UCSD-AML1 (cell line): ENCODE results near the gene APLF.
"Not testable (repeated sequence)": the region's sequence is repeated elsewhere in the genome, so short reads cannot be mapped to it uniquely, and the experiment has no call there.

Experiments used
- DNase-seq: peaks from one replicate; lab custom pipeline; 2025; ENCODE audit not compliant: unreplicated experiment; lab: John Stamatoyannopoulos, UW

Gene APLF

DNA sequence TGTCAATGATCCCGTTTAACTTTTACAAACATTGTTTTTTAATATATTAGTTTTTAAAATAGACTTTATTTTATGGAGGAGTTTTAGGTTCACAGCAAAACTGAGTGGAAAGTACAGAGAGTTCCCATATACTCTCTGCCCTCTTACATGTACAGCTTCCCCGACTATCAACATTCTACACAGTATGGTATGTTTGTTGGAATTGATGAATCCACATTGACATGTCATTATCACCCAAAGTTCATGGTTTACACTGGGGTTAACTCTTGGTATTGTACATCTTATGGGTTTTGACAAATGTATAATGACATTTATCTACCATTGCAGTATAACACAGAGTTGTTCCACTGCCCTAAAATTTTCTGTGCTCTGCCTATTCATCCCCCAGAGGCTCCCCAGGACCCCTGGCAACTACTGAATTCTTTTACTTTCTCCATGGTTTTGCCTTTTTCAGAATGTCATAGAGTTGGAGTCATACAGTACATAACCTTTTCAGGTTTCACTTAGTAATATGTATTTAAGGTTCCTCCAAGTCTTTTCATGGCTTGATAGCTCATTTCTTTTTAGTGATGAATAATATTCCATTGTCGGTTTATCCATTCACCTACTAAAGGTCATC lies 5.5 kb downstream of the APLF start:
- DNase-seq: no peak

DNA sequence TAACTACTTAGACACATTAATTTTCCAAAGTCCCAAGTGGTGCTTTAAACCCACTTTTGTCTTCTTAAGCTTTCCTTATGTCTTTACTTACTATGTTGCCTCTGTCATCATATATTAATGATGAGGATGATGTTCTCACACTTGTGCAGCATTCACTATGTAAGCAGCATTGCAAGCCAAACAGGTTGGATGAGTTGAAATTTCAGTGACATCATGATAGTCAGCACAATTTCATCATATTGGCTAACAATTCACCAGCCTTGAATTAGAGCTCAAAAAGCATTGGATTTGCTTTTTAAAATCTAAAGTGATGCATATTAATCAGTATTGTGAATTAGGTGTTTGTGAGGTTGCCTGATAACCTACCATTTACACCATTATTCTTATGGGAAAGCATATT lies 7.7 kb downstream of the APLF start:
- no peak for DNase-seq

DNA sequence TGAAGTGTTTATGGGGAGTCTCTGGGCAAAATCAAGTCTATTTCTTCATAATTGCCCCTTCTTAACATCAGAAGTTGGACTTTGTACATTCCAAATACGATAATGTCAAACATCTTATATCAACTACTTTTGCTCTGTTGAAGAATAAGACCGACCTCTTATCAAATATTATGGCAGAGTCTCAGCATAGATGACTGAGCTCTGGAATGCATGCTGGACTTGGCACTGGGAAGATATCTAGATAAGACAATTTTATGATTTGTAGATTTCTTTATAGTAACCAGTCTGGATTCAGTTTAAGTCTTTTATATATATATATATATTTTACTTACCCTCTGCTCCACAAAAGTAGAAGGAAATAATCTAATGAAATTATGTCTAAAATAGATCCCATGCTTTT lies 8.2 kb downstream of the APLF start:
- no peak for DNase-seq

- no peak for DNase-seq
Measured at GRCh38 chr2:68476454-68476853, 9.1 kb downstream of the APLF start.

GRCh38 chr2:68478688-68479087 lies 11.3 kb downstream of the APLF start:
- no peak for DNase-seq

- no peak for DNase-seq
Measured at GRCh38 chr2:68482296-68482820, 15.0 kb downstream of the APLF start.

- peak; percentile 9 for DNase-seq
Measured at GRCh38 chr2:68483011-68483410, 15.6 kb downstream of the APLF start.

- DNase-seq: no peak
Measured at GRCh38 chr2:68487773-68488355, 20.5 kb downstream of the APLF start.

GRCh38 chr2:68488605-68489004 lies 21.2 kb downstream of the APLF start:
- DNase-seq: not testable (repeated sequence)

- DNase-seq: no peak
Measured at GRCh38 chr2:68489282-68489681, 21.9 kb downstream of the APLF start.

DNA sequence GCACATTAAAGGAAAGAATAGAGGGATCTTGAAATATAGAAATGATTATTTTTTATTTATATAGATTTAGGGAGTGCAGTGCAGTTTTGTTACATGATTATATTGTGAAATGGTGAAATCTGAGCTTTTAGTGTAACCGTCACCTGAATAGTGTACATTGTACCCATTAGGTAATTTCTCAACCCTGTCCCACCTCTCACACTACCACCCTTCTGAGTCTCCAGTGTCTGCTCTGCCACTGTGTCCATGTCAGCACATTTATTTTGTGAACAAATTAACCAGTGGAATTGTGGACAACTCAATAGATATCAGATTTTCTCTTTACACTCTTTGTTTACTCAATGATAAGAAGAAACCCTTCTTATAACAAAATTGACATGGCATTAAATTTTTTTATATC lies 24.2 kb downstream of the APLF start:
- DNase-seq: no peak

GRCh38 chr2:68499133-68499532 lies 31.7 kb downstream of the APLF start:
- no peak for DNase-seq

GRCh38 chr2:68500649-68501048 lies 33.3 kb downstream of the APLF start:
- no peak for DNase-seq

GRCh38 chr2:68501768-68502167 lies 34.4 kb downstream of the APLF start:
- DNase-seq: no peak

- DNase-seq: no peak
Measured at GRCh38 chr2:68505603-68506159, 38.3 kb downstream of the APLF start.

GRCh38 chr2:68506170-68506569 lies 38.8 kb downstream of the APLF start:
- DNase-seq: peak; percentile 21

DNA sequence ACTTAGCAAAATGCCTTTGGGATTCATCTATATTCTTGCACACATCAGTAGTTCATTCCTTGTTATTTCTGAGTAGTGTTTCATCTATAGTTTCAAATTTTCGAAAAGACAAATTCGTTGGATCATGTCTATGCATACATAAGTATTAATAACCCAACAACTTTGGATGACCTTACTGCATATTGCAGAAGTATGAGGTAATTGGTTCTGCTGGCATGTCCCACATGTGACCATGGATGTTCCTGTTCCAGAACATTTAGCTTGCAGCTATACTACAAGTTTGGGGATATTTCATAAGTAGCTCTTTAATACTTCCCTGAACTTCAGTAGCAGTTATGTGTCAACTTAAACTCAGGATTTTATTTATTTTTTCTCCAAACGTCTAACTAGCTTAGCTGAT lies 44.9 kb downstream of the APLF start:
- DNase-seq: no peak

GRCh38 chr2:68512966-68513365 lies 45.6 kb downstream of the APLF start:
- DNase-seq: no peak

DNA sequence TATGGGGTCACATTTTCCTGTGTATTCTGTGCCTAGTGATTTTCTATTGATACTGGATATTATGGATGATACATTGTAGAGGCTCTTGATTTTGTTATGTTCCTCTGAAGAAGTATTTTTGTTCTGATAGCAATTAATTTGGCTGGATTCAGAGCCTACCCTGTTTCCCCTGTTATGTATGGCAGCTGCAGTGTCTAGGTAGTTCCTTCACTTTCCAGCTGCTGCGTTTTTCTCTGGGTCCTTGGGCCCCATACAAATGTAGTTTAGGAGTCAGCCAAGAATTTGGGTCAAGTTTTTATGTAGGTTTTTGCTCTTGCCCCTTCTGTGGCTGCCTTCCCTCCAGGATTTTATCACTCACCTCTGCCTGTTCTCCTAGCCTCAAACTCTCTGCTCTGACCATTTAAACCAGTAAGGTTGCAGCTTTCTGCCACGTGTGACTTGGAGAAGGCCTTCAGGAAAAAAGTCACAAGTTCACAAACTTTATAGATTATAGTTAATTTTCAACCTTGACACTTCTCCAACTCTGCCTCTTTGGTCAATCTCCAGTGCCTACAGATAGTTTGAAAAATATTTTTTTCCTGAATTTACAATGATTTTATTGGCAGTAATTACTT lies 47.0 kb downstream of the APLF start:
- DNase-seq: no peak

DNA sequence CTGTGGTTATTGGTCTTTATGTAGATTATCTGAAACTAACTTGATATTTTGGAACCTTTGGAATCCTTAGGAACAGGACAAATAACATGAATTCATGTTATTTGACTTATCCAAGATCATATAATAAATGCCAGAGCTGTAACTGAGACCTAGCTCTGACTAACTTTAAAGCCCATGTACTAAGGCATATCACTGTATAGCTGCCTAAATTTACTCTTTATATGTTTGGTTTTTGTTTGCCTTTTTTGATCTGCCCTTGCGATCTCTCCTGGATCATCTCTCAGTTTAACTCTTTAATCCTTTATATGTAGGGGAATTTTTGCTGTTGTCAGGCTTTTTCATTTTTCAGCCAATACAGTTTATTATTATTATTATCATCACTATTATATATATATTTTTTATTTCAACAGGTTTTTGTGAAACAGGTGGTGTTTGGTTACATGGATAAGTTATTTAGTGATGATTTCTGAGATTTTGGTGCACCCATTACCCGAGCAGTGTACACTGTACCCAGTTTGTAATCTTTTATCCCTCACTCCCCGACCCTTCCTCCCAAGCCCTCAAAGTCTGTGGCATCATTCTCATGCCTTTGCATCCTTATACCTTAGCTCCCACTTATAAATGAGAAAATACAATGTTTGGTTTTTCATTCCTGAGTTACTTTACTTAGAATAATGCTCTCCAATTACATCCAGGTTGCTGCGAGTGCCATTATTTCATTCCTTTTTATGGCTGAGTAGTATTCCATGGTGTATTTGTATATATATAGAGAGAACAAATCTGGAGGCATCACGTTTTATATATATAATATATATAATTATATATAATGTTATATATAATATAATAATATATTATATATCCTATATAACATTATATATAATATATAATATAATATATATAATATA lies 48.9 kb downstream of the APLF start:
- DNase-seq: no peak

DNA sequence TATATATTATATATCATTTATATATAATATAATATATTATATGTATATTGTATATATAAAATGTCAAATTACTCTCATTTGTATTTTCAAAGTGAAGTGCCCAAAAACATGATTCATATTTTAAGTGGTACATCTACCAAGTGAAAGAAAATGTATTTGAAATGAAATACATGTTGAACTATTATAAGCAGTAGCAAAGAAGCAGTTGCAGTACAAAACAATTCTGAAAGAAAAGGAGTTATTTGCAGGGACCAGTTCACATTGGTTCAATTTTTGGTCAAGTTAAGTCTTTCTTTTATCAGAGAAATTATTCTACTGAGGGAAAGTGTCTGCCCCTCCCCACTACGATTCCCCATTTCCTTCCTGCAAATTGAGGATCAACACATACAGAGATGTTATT lies 51.9 kb downstream of the APLF start:
- no peak for DNase-seq
